B cell (primary cell): Measurements from ENCODE around the gene EPHB4.

Source experiments
- EZH2 ChIP-seq: IDR thresholded peaks from 2 replicates; pipeline ENCODE4 v1.6.1; 2012; ENCODE audit warnings: borderline replicate concordance, low read depth, mild to moderate bottlenecking, moderate library complexity, low read length; ENCODE audit not compliant: insufficient read depth, poor library complexity, severe bottlenecking
- TF ChIP-seq, protein P1 (sequence below): fragments of 200-600 bp; IDR thresholded peaks from one replicate; pipeline ENCODE4 v1.8.0; 2022; ENCODE audit warnings: antibody characterized with exemption, mild to moderate bottlenecking

DNA sequence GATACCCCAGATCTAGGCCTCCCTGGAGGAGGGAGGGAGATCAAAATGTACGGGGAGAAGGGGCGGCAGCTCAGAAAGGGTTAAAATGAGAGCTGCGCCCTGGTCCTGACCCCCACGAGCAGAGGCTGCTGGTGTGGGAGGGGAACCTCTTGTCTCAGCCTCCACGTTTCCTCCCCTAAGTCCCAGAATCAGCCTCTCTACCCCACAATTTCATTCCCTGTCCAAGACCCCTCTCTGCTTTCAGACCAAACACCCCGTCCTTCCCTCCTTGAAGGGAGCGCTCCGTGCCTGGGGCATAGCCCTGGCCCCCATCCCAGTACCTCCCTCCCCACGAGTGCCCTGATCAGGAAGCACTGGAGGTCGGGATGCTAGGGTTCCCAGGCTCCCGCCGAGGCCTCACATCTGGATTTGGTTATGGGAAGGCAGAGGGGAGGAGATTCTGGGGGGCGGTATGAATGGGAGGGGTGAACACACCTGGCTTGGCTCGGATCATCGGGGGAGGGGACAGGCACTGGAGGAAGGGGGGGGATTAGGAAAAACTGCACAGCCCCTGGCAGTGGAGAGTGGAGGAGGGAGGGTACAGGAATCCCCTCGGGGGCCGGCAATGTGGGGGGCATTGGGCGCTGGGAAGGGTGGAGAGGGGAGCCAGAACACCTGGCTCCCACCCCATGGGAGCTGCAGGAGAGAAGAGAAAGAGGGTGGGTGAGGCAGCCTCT is 2.7 kb downstream of the EPHB4 start:
- TF ChIP-seq, protein P1, sequence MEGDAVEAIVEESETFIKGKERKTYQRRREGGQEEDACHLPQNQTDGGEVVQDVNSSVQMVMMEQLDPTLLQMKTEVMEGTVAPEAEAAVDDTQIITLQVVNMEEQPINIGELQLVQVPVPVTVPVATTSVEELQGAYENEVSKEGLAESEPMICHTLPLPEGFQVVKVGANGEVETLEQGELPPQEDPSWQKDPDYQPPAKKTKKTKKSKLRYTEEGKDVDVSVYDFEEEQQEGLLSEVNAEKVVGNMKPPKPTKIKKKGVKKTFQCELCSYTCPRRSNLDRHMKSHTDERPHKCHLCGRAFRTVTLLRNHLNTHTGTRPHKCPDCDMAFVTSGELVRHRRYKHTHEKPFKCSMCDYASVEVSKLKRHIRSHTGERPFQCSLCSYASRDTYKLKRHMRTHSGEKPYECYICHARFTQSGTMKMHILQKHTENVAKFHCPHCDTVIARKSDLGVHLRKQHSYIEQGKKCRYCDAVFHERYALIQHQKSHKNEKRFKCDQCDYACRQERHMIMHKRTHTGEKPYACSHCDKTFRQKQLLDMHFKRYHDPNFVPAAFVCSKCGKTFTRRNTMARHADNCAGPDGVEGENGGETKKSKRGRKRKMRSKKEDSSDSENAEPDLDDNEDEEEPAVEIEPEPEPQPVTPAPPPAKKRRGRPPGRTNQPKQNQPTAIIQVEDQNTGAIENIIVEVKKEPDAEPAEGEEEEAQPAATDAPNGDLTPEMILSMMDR: no peak
- no peak for TF ChIP-seq EZH2
